C4-2B (cell line): ENCODE results near the gene KANK3.

ENCODE experiments used
- CTCF ChIP-seq: fragments of 450-650 bp; conservative IDR thresholded peaks from 2 replicates; pipeline ENCODE4 v1.5.1; 2017; ENCODE audit warnings: mild to moderate bottlenecking
- ZFX ChIP-seq: fragments of 450-650 bp; IDR thresholded peaks from 2 replicates; pipeline ENCODE4 v1.6.1; 2017

GRCh38 chr19:8366961-8367326 lies 23.9 kb upstream of the KANK3 start:
- no peak for TF ChIP-seq CTCF
- no peak for TF ChIP-seq ZFX
